Measurements from ENCODE around the gene UNC5A. TPM values are rescaled to one million over a fixed set of nuclear protein-coding genes. Genes with fewer than 3 reads are reported as not detected.
A peak's percentile ranks its signal among the peaks of the same experiment; 100 is the strongest.

UNC5A gene
- total and polyA plus RNA-seq, 2 of the 8 experiments (the other 6 are each of a cell fraction or from before 2014, with no cell fraction given): 4.0 to 7.6 TPM

- H4K8ac ChIP-seq (ENCODE audit: extremely low read depth, insufficient read depth, low read length): no peak overlapping the region
- H3K4me3 ChIP-seq (ENCODE audit: extremely low read depth in 1 of 4, insufficient read depth in 2 of 4, low read depth in 3 of 4, low read length in 4 of 4): no peak overlapping the region
- H3K79me1 ChIP-seq (ENCODE audit: low read depth, low read length): no peaks in the 10 kb centered on the region
- H3K56ac ChIP-seq (replicated peaks; ENCODE audit: insufficient read length, low read depth, low read length): no peak overlapping the region
- peak overlapping the region; percentile 66; the same call in 1 of the 2 replicates for H2BK5ac ChIP-seq (ENCODE audit: low read depth, low read length)
- 0 out of 2 replicates have a peak overlapping the region, but pooled peaks have one; percentile 75 for H2BK12ac ChIP-seq (ENCODE audit: low read depth, low read length)
- no peaks in the 10 kb centered on the region for H3K23me2 ChIP-seq (ENCODE audit: low read depth, low read length)
- H3K14ac ChIP-seq (ENCODE audit: insufficient read length): no peak overlapping the region
- peak overlapping the region; percentile 42 for H4K91ac ChIP-seq (replicated peaks; ENCODE audit: insufficient read length, low read length)
- no peaks in the 10 kb centered on the region for H3K79me2 ChIP-seq (ENCODE audit: control insufficient read depth in 1 of 2, insufficient read depth in 2 of 2, low read length in 2 of 2)
- no peak overlapping the region for H2BK20ac ChIP-seq (ENCODE audit: low read length)
- no peaks in the 10 kb centered on the region for H3K27me3 ChIP-seq (replicated peaks in 1 of 4; ENCODE audit: control insufficient read depth in 3 of 4, extremely low read depth in 1 of 4, insufficient read depth in 3 of 4, low read length in 3 of 4)
- no peak overlapping the region for H3K4me2 ChIP-seq (ENCODE audit: insufficient read depth in 1 of 2, low read depth in 2 of 2, low read length in 2 of 2)
- no peak for FAIRE-seq
- H3K9ac ChIP-seq (replicated peaks in 1 of 4; ENCODE audit: extremely low read depth in 1 of 4, low read depth in 3 of 4, low read length in 3 of 4): no peak overlapping the region
- ChIA-PET CTCF (ENCODE audit: partially characterized antibody) (interaction anchor here (0.7 to 5.4 kb wide), 2 partner anchors 10 to 373 kb away, joined by 3 to 34 read pairs; no protein-coding TSS in a partner anchor), POLR2A (ENCODE audit: partially characterized antibody) (interaction anchor here (1.6 kb wide), 1 partner anchor 17 kb away, joined by 4 read pairs; no protein-coding TSS in a partner anchor)
- no peak overlapping the region for H2BK120ac ChIP-seq (replicated peaks; ENCODE audit: low read depth, low read length)
- no peak overlapping the region for H2BK15ac ChIP-seq (ENCODE audit: low read length)
- no peak overlapping the region for H2AFZ ChIP-seq (ENCODE audit: low read length)
- WGBS, 2 experiments (ENCODE audit: extremely low coverage in 1 of 2, insufficient coverage in 1 of 2, insufficient read length in 1 of 2, insufficient replicate concordance in 2 of 2, low coverage in 1 of 2, low lambda C conversion rate in 2 of 2, missing lambda C conversion rate in 1 of 2): 93% methylated on average over 25 of the region's 26 CpGs; no CpG with 5 or more reads in 1 of the 2 experiments
- no peaks in the 10 kb centered on the region for H3K36me3 ChIP-seq (ENCODE audit: control insufficient read depth in 2 of 4, insufficient read depth in 4 of 4, low read length in 3 of 4)
- no peaks in the 10 kb centered on the region for H4K20me1 ChIP-seq (replicated peaks in 1 of 2; ENCODE audit: control insufficient read depth in 1 of 2, insufficient read depth in 2 of 2, low read length in 2 of 2)
- H4K5ac ChIP-seq (ENCODE audit: insufficient read length, low read depth, low read length): no peak overlapping the region
- peaks cover 0 to 4% (median 1%) of the 10 kb centered on the region in 4 experiments; a peak in 3 of 7 replicates for H3K4me1 ChIP-seq (replicated peaks in 1 of 4; ENCODE audit: control insufficient read depth in 3 of 4, insufficient read depth in 4 of 4, low read length in 3 of 4)
- no peak overlapping the region for H3K4ac ChIP-seq (replicated peaks; ENCODE audit: insufficient read length, low read depth, low read length)
- no peak overlapping the region for H2AK5ac ChIP-seq (ENCODE audit: low read depth, low read length)
- no peak overlapping the region for H3K27ac ChIP-seq (ENCODE audit: low read depth, low read length)
- H3K9me3 ChIP-seq (ENCODE audit: insufficient read depth in 2 of 2, low read depth in 1 of 2, low read length in 1 of 2): no peaks in the 10 kb centered on the region
- TF ChIP-seq EGR1 (IDR thresholded peaks at IDR 0.05; ENCODE audit: borderline replicate concordance, low read depth, low read length) (no peak), ATF3 (IDR thresholded peaks at IDR 0.05; ENCODE audit: insufficient read depth, low read depth, low read length) (no peak), BRCA1 (IDR thresholded peaks at IDR 0.05; ENCODE audit: low read depth, low read length) (no peak), RBBP5 (IDR thresholded peaks at IDR 0.05; ENCODE audit: borderline replicate concordance, low read depth, low read length) (no peak), JUND (IDR thresholded peaks at IDR 0.05; ENCODE audit: low read length) (no peak), MAFK (IDR thresholded peaks at IDR 0.05; ENCODE audit: low read depth, low read length) (no peak), GABPA (IDR thresholded peaks at IDR 0.05; ENCODE audit: borderline replicate concordance, insufficient read depth, low read length) (no peak), GTF2F1 (IDR thresholded peaks at IDR 0.05; ENCODE audit: borderline replicate concordance, low read depth, low read length) (no peak), NANOG (IDR thresholded peaks at IDR 0.05; ENCODE audit: insufficient read depth, low read depth, low read length, poor library complexity, severe bottlenecking) (no peak), CREB1 (IDR thresholded peaks at IDR 0.05) (no peak), EP300 (IDR thresholded peaks at IDR 0.05; ENCODE audit: borderline replicate concordance in 1 of 2, low read depth in 2 of 2, low read length in 2 of 2) (no peak)
- no peak overlapping the region for H3K23ac ChIP-seq (ENCODE audit: insufficient read length)
- H3K18ac ChIP-seq (ENCODE audit: extremely low read depth, low read length): no peak overlapping the region
- DNase-seq (ENCODE audit: low read depth in 1 of 2, low spot score in 2 of 2): no peak
Measured at GRCh38 chr5:176880366-176881020, 70.1 kb downstream of the UNC5A start.

Data from H1 (cell line).